CD4-positive, alpha-beta memory T cell (primary cell): ENCODE measurements around the gene UBE2QL1. TPM values are rescaled to one million over a fixed set of nuclear protein-coding genes. Genes with fewer than 3 reads are reported as not detected.

Experiments
- CTCF ChIA-PET: fragments of 350-600 bp; sonication (Branson Sonifier 250); formaldehyde crosslinking; loops from one replicate; lab custom pipeline; 2021; ENCODE audit warnings: inconsistent platforms; ENCODE audit not compliant: partially characterized antibody; lab: Charles Lee
- POLR2A ChIA-PET: fragments of 350-600 bp; sonication (Branson Sonifier 250); formaldehyde crosslinking; loops from one replicate; lab custom pipeline; 2021; ENCODE audit not compliant: partially characterized antibody; lab: Charles Lee
- DNase-seq, 5 donors: peaks; one replicate each; pipeline versions ENCODE4 v3.0.0 to v3.0.0-alpha.2; 2020 to 2022; ENCODE audit warnings: mixed read lengths in 1 of 5
- H3K27ac ChIP-seq: one replicate; pipeline ENCODE4 v1.7.0; 2013; ENCODE audit warnings: low read depth, low read length
- H3K27me3 ChIP-seq: 2 replicates; pipeline ENCODE4 v1.7.0; 2013; ENCODE audit warnings: mild to moderate bottlenecking, low read length, moderate library complexity; ENCODE audit not compliant: insufficient read depth
- H3K36me3 ChIP-seq: 2 replicates; pipeline ENCODE4 v1.7.0; 2013; ENCODE audit warnings: mild to moderate bottlenecking, low read length, moderate library complexity; ENCODE audit not compliant: insufficient read depth
- H3K4me1 ChIP-seq: 2 replicates; pipeline ENCODE4 v1.7.0; 2013; ENCODE audit warnings: mild to moderate bottlenecking, low read length, moderate library complexity; ENCODE audit not compliant: insufficient read depth
- H3K4me3 ChIP-seq, 2 donors: one replicate each; pipeline ENCODE4 v1.7.0; 2013; ENCODE audit warnings: low read length in 2 of 2, mild to moderate bottlenecking in 1 of 2
- H3K9me3 ChIP-seq, 2 donors: one replicate each; pipeline ENCODE4 v1.7.0; 2013; ENCODE audit warnings: low read length in 2 of 2, control low read depth in 1 of 2; ENCODE audit not compliant: control insufficient read depth in 1 of 2
- H3K27ac Mint-ChIP-seq, 7 donors: one replicate each; pipeline ENCODE4 v1.8.0; 2020 to 2021; ENCODE audit warnings: mixed read lengths in 7 of 7, mild to moderate bottlenecking in 6 of 7, inconsistent platforms in 3 of 7, moderate library complexity in 3 of 7
- H3K27me3 Mint-ChIP-seq, 2 donors: one replicate each; pipeline ENCODE4 v1.8.0; 2020 to 2021; ENCODE audit warnings: mixed read lengths in 2 of 2
- H3K36me3 Mint-ChIP-seq, 2 donors: one replicate each; pipeline ENCODE4 v1.8.0; 2020 to 2021; ENCODE audit warnings: mixed read lengths in 2 of 2, inconsistent platforms in 1 of 2, mild to moderate bottlenecking in 1 of 2
- H3K4me1 Mint-ChIP-seq, 4 donors: one replicate each; pipeline ENCODE4 v1.8.0; 2020 to 2021; ENCODE audit warnings: mixed read lengths in 4 of 4, mild to moderate bottlenecking in 1 of 4
- H3K4me3 Mint-ChIP-seq, 8 donors: one replicate each; pipeline ENCODE4 v1.8.0; 2020 to 2021; ENCODE audit warnings: mixed read lengths in 8 of 8, mild to moderate bottlenecking in 7 of 8, moderate library complexity in 6 of 8, inconsistent platforms in 3 of 8
- H3K9me3 Mint-ChIP-seq, 8 donors: one replicate each; pipeline ENCODE4 v1.8.0; 2020 to 2021; ENCODE audit warnings: mixed read lengths in 8 of 8, mild to moderate bottlenecking in 5 of 8, inconsistent platforms in 3 of 8, moderate library complexity in 1 of 8
- intact Hi-C: fragments of 100-400 bp; cut with micrococcal nuclease; formaldehyde crosslinking; loops from one replicate; pipeline ENCODE4 v1.15.1; 2023
- polyA plus RNA-seq, 2 donors: library from polyadenylated mRNA; unstranded; fragments of 300-500 nt; fragmentation: Illumina TruSeq; gene quantifications; one replicate each; pipeline ENCODE4 v1.2.3, GENCODE V29; 2021
- total RNA-seq, 2 experiments: library from RNA; stranded (reverse); gene quantifications; one replicate each; pipeline ENCODE4 v1.2.3, GENCODE V29; 2021

UBE2QL1 gene
- total and polyA plus RNA-seq, 4 experiments from 2014 or later: not detected

DNA sequence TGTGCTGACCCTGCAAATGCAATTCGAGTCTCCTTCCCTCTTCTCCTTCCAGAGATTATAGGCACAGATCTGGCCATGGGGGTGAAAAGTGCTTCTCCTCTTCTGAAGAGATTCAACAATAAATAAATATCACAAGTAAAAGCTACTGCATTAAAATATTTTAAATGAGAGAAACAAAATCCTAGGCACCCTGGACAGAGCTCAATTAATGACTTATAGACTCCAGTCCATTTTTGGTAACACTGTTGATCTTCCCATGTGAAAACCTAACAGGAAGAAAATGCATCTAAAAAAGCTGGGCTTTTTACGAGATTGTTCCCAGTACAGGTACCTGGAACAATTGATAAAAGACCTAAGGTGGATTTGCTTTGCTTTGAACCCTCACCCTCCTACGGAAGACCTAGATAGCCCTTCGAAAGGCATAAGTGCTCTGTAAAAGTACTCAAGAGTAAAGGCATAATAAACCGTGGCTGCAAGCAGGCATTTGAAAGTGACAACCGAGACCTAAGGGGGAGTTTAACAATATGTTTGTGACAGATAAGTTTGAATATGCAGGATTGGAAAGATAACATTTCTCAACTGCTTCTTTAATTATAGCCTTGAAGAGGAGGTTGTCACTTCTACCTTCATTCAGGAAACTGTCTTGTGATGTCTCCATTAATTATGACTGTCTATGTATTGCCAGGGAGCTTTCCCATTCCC is 41.0 kb upstream of the UBE2QL1 start:
- H3K4me3 ChIP-seq: no peak overlapping the region
- no peaks in the 10 kb centered on the region for H3K9me3 ChIP-seq
- peaks cover 3% of the 10 kb centered on the region for H3K27me3 ChIP-seq
- H3K27ac ChIP-seq: no peak overlapping the region
- no peaks in the 10 kb centered on the region for H3K4me1 ChIP-seq
- intact Hi-C loops: no loop called here
- CTCF ChIA-PET: no interaction called here
- no peak for DNase-seq
- Mint-ChIP-seq H3K36me3 (no peaks in the 10 kb centered on the region), H3K27me3 (peaks cover 7 to 16% of the 10 kb centered on the region in 2 donors), H3K4me3 (no peak overlapping the region), H3K9me3 (peaks cover 0 to 4% (median 0%) of the 10 kb centered on the region in 8 donors), H3K4me1 (no peaks in the 10 kb centered on the region), H3K27ac (no peak overlapping the region)
- POLR2A ChIA-PET: no interaction called here
- no peaks in the 10 kb centered on the region for H3K36me3 ChIP-seq

DNA sequence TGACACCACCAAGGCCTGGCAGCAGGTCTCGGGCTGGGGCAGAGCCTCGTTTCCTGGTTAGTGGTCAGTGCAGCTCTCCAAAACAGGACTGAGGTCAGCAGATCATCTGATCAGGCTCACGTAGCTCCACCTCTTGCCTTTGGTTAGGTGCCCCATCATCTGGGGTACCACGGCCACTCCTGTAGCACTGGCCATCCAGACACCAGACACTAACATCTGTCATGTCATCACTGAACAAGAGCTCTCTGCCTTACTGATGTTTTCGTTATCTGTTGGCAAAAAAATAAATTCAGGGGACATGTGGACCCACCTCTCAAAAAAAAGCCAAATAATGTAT is 40.4 kb upstream of the UBE2QL1 start:
- Mint-ChIP-seq H3K4me3 (no peak overlapping the region), H3K27ac (no peak overlapping the region), H3K4me1 (no peaks in the 10 kb centered on the region), H3K27me3 (peaks cover 3 to 16% of the 10 kb centered on the region in 2 donors), H3K9me3 (peaks cover 0 to 4% (median 0%) of the 10 kb centered on the region in 8 donors), H3K36me3 (no peaks in the 10 kb centered on the region)
- DNase-seq: no peak
- intact Hi-C loops: no loop called here
- Histone ChIP-seq H3K27ac (no peak overlapping the region), H3K36me3 (no peaks in the 10 kb centered on the region), H3K9me3 (no peaks in the 10 kb centered on the region), H3K27me3 (peaks cover 3% of the 10 kb centered on the region), H3K4me3 (no peak overlapping the region), H3K4me1 (no peaks in the 10 kb centered on the region)
- ChIA-PET CTCF (no interaction called here), POLR2A (no interaction called here)

DNA sequence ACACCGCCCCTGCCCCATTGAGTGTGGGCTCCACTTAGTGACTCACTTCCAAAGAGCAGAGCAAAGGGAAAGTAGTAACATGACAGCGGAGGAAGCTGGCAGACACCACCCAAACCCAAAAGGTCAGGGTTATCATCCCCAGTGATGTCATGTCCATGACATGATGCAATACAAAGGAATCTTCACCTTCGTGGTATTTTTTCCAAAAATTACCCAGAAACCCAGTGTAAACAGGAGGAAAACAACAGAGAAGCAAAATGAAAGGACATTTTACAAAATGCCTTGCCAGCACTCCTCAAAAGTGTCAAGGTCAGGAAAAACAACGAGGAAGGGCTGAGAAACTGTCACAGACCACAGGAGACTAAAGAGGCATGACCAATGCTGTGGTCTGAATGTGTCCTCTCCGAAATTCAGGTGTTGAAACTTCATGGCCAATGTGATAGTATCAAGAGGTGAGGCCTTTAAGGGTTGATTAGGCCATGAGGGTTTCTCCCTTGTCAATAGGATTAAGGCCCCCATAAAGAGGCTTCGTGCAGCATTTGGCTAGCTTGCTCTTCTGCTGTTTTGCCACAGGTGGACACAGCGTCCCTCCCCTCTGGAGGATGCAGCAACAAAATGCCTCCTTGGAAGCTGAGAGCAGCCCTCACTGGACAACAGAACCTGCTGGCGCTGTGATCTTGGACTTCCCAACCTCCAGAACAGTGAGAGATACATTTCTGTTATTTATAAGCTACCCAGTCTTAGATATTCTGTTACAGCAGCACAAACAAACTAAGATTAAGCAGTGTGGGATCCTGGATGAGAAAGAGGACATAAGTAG is 39.8 kb upstream of the UBE2QL1 start:
- peaks cover 0 to 4% (median 0%) of the 10 kb centered on the region in 8 donors for H3K9me3 Mint-ChIP-seq
- H3K4me3 Mint-ChIP-seq: no peak overlapping the region
- no peaks in the 10 kb centered on the region for H3K4me1 Mint-ChIP-seq
- Histone ChIP-seq H3K4me1 (no peaks in the 10 kb centered on the region), H3K27me3 (peaks cover 3% of the 10 kb centered on the region), H3K36me3 (no peaks in the 10 kb centered on the region), H3K27ac (no peak overlapping the region), H3K9me3 (no peaks in the 10 kb centered on the region), H3K4me3 (no peak overlapping the region)
- H3K27me3 Mint-ChIP-seq: peaks cover 3 to 14% of the 10 kb centered on the region in 2 donors
- intact Hi-C loops: no loop called here
- CTCF ChIA-PET: no interaction called here
- no peaks in the 10 kb centered on the region for H3K36me3 Mint-ChIP-seq
- DNase-seq: no peak
- no peak overlapping the region for H3K27ac Mint-ChIP-seq
- POLR2A ChIA-PET: no interaction called here

DNA sequence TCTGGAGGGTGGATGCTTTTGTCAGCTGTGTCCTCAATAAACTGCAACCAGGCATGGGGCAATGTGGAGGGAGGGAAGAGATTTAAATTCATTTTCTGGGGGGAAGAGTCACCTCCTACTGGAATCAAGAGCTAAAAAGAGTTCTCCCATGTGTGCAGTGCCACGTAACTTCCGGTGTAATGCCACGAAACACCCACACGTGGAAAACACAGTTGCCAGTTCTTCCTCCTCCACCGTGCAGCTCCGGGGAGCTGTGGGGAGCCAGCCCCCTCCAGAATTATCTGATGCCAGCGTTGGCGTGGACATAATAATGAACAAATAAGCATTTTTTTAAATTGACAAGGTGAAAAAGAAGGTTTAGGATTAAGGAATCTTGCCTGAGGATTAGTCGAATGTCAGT is 38.2 kb upstream of the UBE2QL1 start:
- CTCF ChIA-PET: no interaction called here
- no peak overlapping the region for H3K27ac Mint-ChIP-seq
- H3K27me3 ChIP-seq: peaks cover 3% of the 10 kb centered on the region

DNA sequence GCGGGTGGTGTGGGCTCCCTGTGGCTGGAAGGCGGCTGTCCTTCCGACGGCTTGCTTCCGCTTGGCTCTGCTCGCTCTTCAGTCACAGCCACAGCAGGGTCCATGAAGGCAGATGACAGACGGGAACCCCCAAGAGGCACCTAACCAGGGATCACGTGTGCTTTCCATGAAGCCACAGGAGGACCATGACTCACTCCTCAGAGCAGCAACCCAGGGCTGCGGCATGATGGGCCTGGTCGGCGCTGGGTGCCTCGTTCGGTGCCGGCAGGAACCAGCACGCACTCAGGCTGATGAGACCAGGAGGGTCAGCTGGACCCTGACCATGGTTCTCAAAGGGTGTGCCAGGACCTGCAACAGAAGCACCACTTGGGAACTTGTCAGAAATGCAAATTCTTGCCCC is 37.5 kb upstream of the UBE2QL1 start:
- Histone ChIP-seq H3K4me3 (no peak overlapping the region), H3K4me1 (no peaks in the 10 kb centered on the region), H3K27me3 (peaks cover 3% of the 10 kb centered on the region), H3K36me3 (no peaks in the 10 kb centered on the region), H3K9me3 (no peaks in the 10 kb centered on the region), H3K27ac (no peak overlapping the region)
- Mint-ChIP-seq H3K4me1 (no peaks in the 10 kb centered on the region), H3K9me3 (peaks cover 0 to 4% (median 0%) of the 10 kb centered on the region in 8 donors), H3K36me3 (no peaks in the 10 kb centered on the region), H3K27ac (no peak overlapping the region), H3K4me3 (no peak overlapping the region), H3K27me3 (peaks cover 3 to 15% of the 10 kb centered on the region in 2 donors)
- CTCF ChIA-PET: no interaction called here
- no peak for DNase-seq
- intact Hi-C loops: no loop called here
- POLR2A ChIA-PET: no interaction called here

More for the DNA sequence above, 38.2 kb upstream of the UBE2QL1 start:
- intact Hi-C loops: no loop called here
- POLR2A ChIA-PET: no interaction called here
- Mint-ChIP-seq H3K9me3 (peaks cover 0 to 4% (median 0%) of the 10 kb centered on the region in 8 donors), H3K4me3 (no peak overlapping the region), H3K4me1 (no peaks in the 10 kb centered on the region), H3K27me3 (peaks cover 3 to 13% of the 10 kb centered on the region in 2 donors), H3K36me3 (no peaks in the 10 kb centered on the region)
- Histone ChIP-seq H3K4me3 (no peak overlapping the region), H3K36me3 (no peaks in the 10 kb centered on the region), H3K27ac (no peak overlapping the region), H3K9me3 (no peaks in the 10 kb centered on the region), H3K4me1 (no peaks in the 10 kb centered on the region)
- DNase-seq: no peak

DNA sequence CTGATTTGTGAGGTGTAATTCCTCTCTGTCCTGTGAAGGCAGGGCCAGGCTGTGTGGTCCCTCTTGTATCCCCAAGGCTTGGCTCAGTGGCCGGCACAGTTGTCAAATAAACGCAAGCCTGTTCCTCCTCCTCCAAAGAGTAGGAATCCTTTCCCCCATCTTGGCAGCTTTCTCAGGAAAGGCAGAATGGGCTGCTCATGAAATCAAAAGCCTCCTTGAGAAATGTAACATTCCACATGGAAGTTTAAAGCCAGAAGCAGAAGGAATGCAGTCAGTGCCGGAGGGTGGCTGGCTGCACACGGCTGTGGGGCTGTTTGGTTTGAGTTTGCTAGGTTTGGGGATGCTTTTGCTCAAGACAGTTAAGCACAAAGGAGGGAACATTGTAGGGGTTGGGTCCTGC is 35.8 kb upstream of the UBE2QL1 start:
- no peak for DNase-seq
- Mint-ChIP-seq H3K9me3 (peaks cover 0 to 4% (median 0%) of the 10 kb centered on the region in 8 donors), H3K4me1 (no peaks in the 10 kb centered on the region), H3K27ac (no peak overlapping the region), H3K4me3 (no peak overlapping the region), H3K36me3 (no peaks in the 10 kb centered on the region), H3K27me3 (peaks cover 1 to 15% of the 10 kb centered on the region in 2 donors)
- H3K27ac ChIP-seq: no peak overlapping the region
- no peaks in the 10 kb centered on the region for H3K4me1 ChIP-seq
- POLR2A ChIA-PET: no interaction called here
- H3K27me3 ChIP-seq: peaks cover 1% of the 10 kb centered on the region
- no peak overlapping the region for H3K4me3 ChIP-seq
- intact Hi-C loops: no loop called here
- H3K36me3 ChIP-seq: no peaks in the 10 kb centered on the region
- no peaks in the 10 kb centered on the region for H3K9me3 ChIP-seq
- CTCF ChIA-PET: no interaction called here

DNA sequence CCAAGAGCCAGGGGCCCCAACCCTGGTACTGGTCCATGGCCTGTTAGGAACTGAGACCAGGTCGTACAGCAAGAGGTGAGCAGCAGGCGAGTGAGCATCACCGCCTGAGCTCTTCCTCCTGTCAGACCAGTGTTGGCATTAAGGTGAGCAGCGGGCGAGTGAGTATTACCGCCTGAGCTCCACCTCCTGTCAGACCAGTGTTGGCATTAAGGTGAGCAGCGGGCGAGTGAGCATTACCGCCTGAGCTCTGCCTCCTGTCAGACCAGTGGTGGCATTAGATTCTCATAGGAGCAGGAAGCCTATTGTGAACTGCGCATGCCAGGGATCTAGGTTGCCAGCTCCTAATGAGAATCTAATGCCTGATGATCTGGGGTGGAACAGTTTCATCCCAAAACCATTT is 31.0 kb upstream of the UBE2QL1 start:
- no peaks in the 10 kb centered on the region for H3K9me3 ChIP-seq
- no peaks in the 10 kb centered on the region for H3K36me3 ChIP-seq
- no peaks in the 10 kb centered on the region for H3K27me3 ChIP-seq
- H3K4me1 Mint-ChIP-seq: no peaks in the 10 kb centered on the region
- no peaks in the 10 kb centered on the region for H3K9me3 Mint-ChIP-seq
- peaks cover 4 to 5% of the 10 kb centered on the region in 2 donors for H3K27me3 Mint-ChIP-seq
- ChIA-PET POLR2A (interaction anchor here (0.7 kb wide), 1 partner anchor 44 kb away, joined by 4 read pairs; no protein-coding TSS in a partner anchor), CTCF (no interaction called here)
- H3K4me3 Mint-ChIP-seq: no peak overlapping the region
- H3K4me1 ChIP-seq: no peaks in the 10 kb centered on the region
- intact Hi-C loops: no loop called here
- no peak overlapping the region for H3K27ac Mint-ChIP-seq
- no peak overlapping the region for H3K4me3 ChIP-seq
- no peak overlapping the region for H3K27ac ChIP-seq
- no peaks in the 10 kb centered on the region for H3K36me3 Mint-ChIP-seq
- DNase-seq: no peak
